GM19452 (cell line): ENCODE measurements around the gene GSG1L.

ENCODE experiments used
- ATAC-seq: cut with Tn5 transposase; IDR thresholded peaks from one replicate; pipeline ENCODE4 v1.9.1; 2021; ENCODE audit not compliant: unreplicated experiment

Gene GSG1L

DNA sequence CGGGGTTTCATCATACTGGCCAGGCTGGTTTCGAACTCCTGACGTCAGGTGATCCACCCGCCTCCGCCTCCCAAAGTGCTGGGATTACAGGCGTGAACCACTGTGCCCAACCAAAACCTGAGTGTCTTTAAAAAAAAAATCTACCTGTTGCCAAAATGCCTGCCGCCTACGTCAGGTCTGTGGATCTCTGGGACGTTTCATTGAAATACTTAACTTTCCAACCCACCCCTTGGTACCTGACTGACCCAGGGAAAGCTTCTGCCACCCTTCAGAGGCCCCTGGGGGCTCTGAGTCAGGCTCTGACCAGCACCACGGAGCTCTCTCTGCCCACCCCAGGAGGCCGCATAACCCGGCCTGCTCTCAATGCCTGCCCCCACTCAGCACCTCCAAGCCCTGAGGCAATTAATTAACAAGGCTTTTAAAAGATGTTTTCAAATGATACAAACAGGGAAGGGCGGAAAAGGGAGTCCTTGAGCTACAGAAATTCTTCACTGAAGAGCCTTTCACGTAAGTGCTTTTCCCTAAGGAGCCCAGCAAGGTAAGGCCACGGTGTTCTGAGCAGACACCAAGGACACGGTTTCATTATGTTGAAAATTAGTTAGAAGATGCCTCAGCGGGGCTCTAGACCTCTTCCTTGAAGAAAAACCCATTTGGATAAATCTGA, 29.3 kb upstream of the GSG1L start:
- ATAC-seq: no peak

DNA sequence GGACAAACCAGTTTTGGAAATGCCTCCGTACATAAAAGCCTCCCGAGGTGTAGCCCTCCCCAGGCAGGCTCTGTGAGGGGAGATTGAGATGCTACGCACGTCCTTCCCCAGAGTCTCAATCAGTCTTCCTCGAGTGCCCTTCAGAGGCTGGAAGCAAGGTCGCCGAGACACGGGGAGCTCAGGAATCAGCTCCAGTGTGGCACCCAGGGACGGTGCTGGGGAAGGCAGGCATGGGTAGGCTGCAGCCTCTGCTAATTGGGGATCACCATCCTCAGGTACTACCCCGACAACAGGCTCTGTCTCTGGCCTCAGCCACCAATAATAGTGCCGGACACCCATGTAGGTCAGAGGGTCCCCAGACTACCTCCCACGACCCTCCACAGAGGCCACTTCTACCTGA, 28.1 kb upstream of the GSG1L start:
- no peak for ATAC-seq

DNA sequence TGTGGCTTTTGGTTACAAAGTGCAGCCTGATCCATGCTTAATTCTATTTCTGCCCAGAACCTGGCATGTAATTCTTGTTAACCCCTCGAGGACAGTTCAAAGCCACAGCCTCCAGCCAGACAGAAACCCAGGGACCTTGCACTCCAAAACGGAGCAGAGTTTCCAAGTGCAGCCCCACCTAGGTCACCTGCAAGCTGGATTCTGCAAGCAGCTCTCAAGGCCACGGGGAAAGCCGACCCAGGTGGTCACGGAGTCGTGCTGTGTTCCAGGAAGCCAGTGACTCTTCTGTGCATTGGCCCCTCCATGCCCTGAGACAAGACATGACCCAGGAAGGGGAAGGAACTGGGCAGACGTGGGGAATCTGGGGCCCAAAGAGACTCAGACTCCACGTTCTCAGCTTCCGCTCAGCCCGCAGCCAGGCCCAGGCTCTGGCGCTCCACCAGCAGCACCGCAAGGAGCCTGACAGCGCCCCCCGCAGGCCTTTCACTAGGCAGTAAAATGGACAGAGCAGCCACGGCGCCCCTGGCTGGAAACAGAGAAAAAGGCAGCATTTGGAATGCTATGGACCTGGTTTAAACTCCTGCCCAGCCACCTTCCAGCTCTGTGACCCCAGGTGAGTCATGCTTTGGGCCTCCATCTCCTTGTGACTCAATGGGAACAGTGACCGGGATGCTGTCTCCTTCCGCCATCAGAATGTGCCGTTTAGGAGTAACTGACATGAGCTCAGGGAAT, 27.3 kb upstream of the GSG1L start:
- no peak for ATAC-seq

DNA sequence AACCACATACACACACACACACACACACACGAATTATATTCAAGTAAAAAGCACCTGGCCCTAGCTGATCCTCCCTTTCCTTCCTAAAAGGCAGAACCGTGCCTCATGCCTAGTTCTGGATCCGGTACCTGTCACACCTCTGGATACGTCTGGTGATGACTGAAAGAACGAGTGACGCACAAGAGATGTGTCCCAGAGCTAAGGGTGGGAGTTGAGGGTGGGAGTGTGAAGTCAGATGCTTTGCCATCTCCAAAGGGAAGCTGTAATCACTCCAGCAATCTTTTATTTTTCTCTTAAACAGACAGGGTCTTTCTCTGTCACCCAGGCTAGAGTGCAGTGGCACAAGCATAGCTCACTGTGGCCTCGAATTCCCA, 26.5 kb upstream of the GSG1L start:
- no peak for ATAC-seq

DNA sequence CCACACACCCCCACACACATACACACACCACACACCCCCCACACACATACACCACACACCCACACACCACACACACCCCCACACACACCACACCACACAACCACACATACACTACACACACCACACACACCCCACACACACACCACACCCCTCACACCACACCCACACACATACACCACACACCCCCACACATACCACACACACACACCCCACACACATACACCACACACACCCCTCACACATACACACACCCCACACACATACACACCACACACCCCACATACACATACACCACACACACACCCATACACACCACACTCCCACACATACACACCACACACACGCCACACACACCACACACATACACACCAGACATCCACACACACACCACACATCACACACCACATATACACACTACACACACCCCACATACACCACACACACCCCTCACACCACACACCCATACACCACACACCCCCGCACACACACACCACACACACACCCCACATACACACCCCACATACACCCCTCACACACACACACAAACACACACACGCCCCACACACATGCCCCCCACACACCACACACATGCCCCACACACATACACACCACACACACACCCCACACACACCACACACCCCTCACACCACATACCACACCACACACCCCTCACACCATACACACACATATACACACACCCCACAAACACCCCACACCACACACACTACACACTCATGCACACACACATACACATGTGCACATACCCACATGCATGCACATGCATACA, 25.9 kb upstream of the GSG1L start:
- ATAC-seq: no peak

DNA sequence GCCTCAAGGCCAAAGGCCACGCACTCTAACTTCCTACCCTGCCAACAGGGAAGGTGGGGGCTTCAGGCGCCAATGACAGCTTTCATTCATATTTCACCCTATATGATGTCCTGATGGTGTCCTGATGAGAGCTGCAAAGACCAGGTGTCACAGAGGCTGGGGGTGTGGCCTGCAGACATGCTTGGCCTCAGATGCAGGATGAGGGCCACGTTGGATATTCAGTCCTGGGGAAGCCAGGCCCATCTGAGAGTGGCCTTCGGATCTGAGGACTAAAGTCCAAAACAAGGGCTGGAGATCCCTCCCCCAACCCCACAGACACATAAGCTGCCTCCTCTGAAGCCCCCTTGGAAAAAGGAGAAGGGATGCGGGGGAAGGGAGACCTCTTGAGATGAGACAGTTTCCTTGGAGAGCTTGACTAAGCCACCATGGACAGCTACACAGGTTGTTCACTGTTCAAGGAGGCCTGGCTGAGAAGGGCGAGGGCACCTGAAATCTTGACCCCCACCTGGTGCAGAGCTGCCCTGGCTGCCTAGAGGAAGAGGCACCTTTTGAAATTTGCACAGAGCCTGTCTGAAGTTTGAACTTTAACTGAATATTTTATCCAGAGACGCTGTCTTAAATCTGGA, 24.3 kb upstream of the GSG1L start:
- no peak for ATAC-seq

DNA sequence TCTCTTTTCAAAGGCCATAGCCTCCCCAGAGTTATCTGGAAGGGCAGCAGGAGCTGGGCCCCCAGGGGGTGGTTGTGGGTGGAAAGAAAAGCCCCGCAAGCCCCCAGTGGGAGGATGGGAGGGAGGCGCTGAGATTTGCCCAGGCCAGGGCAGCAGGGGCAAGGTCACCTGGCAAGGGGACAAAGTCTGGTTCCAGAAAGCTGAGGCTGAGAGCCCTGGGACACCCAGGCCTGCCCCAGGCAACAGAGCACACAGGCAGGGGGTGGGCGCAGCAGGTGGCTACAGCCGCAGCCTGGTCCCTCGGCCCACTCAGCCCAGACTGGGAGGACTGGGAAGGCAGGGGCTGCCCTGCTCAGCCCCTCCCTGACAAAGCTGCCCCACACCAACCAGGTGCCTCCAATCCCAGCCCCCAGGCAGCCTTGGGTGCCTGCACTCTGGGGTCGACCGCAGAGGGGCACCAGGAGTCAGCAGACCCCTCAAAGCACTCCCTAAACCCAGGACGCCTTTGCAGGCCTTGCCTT, 23.7 kb upstream of the GSG1L start:
- no peak for ATAC-seq

DNA sequence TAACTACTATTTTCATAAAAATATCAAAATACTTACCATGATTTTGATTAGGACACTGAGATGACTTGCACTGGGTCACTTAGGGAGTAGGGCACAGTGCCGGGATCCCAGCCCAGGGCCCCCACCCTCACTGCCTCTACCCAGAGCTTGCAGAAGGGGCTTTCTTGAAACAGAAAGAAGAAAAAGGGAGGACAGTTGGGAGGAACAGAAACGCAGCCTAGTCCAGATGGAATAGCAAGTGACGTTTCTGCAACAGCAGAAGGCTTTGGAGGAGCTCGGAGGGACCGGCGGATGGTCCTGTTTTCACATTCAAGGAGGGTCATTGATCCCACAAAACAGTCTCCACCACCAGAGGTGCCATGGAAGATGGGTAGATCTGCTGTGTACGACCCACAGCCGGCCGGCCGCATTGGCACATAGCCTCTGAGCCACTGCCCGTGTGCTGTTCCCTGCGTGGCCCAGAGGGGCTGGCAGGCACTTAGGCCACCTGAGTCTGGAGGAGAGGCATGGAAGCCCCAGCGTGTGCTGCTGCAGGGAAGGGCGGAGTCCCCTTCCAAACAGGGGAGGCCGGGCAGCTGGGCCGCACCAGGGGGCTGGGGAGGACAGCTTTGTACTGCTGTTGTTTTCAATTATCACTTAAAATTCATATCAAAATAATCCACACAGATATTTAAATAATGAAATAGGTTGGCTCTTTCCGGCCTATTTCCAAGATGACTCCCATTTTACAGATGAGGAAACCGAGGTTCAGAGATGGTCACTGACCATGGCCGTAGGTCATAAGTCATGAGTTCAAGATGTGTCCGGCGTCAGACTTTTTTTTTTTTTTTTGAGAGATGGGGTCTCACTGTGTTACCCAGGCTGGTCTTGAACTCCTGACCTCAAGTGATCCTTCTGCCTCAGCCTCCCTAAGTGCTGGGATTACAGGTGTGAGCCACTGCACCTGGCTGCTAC, 22.9 kb upstream of the GSG1L start:
- ATAC-seq: no peak

DNA sequence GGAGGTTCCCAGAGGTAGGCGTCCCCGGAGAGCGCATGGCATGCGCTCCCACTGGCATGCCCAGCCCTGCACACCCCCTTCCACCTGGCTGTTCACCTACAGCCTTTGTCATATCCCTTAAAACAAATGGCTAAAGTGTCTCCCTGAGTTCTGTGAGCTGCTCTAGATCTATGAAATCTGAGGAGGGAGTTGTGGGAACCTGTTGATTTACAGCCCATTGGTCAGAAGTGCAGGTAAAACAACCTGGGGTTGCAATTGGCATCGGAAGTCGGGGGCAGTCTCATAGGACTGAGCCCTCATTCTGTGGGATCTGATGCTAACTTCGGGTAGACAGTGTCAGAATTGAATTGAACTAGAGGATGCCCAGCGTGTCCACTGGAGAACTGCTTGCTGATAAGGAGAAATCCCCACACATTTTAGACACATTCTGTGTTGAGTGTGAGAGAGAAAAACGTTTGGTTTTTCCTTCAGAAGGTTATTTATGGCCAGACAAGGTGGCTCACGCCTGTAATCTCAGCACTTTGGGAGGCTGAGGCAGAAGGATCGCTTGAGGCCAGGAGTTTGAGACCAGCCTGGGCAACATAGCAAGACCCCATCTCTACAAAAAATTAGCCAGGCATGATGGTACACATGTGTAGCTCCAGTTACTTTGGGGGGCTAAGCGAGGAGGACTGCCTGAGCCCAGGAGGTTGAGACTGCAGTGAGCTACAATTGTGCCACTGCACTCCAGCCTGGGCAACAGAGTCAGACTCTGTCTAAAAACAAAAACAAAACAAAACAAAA, 22.1 kb upstream of the GSG1L start:
- ATAC-seq: no peak

DNA sequence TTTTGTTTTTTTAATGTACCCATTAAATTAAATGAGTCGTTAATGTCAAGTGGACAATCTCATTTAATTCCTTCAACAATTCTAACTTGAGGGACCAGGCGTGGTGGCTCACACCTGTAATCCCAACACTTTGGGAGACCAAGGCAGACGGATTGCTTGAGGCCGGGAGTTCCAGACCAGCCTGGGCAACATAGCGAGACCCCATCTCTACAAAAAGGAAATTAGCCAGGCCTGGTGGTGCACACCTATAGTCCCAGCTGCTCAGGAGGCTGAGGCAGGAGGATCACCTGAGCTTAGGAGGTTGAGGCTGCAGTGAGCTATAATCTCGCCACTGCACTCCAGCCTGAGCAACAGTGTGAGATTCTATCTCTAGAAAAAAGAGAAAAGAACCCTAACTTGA, 20.7 kb upstream of the GSG1L start:
- no peak for ATAC-seq

DNA sequence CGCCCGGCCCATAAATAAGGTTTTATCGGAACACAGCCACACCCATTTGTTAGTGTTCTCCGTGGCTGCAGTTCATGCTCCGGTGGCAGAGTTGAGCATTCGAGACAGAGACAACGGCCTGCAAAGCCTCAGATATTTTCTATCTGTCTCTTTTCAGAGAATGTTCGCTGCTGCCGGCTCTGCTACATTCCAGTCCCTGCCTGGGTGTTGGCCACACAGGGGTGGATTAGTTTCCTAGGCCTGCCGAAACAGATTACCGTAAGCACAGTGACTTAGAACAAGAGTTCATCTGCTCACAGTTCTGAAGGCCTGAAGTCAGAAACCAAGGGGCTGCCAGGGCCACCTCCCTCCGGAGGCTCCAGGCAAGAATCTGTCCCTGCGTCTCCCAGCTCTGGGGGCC, 19.1 kb upstream of the GSG1L start:
- ATAC-seq: no peak

DNA sequence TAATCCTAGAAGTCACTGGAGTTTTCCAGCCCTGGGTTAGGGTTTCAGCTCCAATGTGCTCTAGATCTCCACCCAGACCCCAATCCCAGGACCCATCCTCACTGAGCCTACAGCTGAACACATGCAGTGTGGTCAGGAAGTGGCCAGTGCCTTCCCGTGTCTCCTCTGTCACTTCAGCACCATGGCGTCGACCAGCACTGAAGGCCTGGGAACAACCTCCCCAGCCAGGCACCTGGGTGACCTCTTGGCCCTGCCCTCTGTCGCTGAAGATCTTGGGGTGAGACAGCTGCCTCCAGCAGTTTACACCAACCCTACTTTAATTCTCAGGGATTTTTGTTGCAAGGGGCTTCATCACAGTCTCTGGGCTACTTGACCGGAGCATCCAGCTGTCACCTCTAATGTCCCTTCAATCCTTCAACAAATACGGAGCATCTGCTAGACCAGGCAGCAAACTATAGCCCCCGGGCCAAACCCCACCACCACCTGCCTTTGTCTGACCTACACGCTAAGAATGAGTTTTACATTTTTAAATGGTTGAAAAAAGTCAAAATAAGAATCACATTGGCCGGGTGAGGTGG, 18.0 kb upstream of the GSG1L start:
- no peak for ATAC-seq

DNA sequence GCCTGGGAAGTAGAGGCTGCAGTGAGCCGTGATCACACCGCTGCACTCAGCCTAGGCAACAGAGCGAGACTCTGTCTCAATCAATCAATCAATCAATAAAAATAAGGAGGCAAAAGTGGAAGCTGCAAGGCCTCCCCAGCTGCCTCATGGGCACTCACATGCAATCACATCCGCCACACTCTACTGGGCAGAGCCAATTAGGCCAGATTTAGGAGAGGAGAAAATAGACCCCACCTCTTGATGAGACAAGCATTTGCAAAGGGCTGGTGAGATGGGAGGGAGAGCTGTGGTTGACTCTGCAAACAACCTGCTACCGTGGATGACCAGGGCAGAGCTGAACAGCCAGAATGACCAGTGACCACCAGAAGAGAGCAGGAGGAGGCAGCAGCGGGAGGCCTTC, 14.7 kb upstream of the GSG1L start:
- ATAC-seq: no peak

DNA sequence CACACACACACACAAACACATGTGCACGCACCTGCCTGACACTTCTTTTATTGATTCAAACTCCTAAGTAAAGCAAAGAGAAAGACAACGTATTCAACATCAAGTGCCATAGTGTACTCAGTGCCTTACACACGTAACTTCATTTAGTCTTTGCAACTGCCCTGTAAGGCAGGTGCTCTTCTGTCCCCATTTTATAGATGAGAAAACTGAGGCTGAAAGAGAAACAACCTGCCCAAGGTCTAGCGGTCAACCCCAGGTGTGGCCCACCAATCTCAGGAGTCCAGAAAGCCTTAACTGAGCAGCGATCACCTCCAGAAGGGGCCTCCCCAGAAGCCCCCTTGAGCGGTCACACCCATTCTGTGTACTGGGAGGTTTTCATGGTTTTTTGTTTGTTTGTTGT, 10.3 kb upstream of the GSG1L start:
- ATAC-seq: no peak

DNA sequence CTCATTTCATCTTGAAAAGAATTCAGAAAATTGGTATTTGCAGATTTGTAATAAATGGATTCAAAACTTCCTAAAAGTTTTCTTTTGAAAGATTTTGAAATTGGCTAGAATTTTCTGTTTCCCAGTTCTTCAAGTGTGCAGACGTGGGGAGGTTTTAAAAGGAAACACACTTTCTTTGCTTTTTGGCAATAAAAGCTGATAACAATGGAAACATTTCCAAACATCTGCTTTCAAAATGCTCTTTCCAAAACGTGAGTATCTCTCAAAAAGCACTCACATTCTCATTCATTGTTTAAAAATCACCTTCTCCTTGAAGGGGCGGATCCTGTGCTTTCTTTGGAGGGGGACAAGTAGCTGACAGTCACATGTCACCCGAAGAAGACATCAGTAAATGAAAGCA, 8.6 kb upstream of the GSG1L start:
- no peak for ATAC-seq

DNA sequence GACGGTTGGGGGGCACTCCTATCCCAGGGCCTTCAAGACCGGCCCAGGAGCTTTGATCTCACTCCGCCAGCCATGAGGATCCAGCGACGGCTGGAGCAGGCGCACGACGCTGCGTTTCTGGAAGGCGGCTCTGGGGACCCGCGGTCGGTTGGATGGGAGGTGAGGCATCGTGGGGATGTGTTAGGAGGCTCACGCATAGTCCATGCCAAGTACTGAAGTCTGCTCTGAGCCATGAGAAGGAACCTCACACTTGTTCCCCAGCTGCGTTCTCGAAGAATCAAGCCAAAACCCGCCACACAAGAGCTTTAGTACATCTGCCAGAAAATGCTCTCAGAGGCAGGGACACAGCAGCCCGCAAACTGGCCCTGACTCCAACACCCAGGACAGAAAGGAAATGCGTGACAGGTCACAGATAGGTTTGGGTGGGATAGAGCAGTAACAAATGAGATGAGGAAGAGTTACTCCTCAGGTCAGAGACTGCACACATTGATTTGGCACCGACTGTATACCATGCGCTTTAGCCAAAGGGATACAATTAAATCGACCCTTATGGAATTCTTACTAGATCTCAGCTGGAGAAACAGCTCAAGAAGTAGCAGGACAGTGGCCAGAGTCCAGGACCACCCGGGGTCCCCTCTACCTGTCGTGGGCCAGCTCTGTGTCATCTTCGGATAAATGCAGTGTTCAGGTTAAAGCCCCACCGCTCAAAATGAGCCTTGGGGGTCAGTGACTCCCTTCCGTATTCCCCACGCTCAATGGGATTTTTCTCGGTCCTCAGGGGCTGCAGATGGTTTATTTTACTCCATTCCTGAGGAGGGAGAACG, 6.7 kb upstream of the GSG1L start:
- ATAC-seq: no peak

DNA sequence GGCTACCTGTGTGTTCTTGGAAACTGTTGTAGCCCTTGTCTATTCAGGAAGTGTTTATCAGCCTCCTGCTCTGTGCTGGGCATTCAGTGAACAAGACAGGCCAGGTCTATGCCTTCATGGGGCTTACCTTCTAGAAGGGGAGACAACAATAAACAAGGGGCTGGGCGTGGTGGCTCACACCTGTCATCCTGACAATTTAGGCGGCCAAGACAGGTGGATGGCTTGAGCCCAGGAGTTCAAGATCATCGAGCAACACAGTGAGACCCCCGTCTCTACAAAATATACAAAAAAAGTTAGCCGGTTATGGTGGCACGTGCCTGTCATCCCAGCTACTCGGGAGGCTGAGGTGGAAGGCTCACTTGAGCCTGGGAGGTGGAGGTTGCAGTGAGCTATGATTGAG, 5.5 kb upstream of the GSG1L start:
- ATAC-seq: no peak

DNA sequence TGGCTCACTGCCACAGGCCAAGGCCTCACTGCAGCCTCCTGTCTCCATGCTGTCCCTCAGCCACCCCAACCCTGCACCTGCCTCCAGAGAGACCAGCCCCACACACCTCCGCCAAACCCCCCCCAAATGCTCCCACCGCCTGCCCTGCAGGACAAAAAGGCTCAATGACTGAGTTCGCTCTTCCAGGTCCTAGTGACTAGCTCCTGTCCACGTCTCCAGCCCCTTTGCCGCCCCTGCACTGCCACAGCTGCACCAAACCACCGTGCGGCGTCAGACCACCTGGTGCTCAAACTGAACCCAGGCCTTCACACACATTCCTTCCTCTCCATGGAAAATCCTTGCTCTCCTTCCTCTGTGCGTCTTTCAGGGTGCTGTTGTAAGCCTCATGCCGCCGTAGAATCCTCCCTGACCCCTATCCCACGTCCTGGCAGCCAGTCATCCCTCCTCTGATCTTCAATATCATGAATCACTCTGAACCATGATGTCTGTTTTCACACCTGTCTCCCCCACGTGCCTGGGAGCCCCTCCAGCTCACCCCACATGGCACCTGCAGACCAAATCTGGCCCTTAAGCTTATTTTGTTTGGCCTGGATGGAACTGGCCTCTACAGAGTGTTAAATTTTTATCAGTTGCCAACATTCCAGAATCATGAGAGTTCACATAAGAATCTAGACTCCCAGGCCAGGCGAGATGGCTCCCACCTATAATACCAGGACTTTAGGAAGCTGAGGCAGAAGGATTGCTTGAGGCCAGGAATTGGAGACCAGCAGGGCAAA, 4.3 kb upstream of the GSG1L start:
- ATAC-seq: no peak
